Hypothalamus (tissue), 51 donors: ENCODE measurements around the gene MT1B.

Experiments
- DNase-seq, 51 donors: peaks; one replicate each; lab custom pipeline; 2025; lab: John Stamatoyannopoulos, UW

MT1B gene

GRCh38 chr16:56636616-56637413 is 14.9 kb upstream of the MT1B start:
- no peak for DNase-seq

DNA sequence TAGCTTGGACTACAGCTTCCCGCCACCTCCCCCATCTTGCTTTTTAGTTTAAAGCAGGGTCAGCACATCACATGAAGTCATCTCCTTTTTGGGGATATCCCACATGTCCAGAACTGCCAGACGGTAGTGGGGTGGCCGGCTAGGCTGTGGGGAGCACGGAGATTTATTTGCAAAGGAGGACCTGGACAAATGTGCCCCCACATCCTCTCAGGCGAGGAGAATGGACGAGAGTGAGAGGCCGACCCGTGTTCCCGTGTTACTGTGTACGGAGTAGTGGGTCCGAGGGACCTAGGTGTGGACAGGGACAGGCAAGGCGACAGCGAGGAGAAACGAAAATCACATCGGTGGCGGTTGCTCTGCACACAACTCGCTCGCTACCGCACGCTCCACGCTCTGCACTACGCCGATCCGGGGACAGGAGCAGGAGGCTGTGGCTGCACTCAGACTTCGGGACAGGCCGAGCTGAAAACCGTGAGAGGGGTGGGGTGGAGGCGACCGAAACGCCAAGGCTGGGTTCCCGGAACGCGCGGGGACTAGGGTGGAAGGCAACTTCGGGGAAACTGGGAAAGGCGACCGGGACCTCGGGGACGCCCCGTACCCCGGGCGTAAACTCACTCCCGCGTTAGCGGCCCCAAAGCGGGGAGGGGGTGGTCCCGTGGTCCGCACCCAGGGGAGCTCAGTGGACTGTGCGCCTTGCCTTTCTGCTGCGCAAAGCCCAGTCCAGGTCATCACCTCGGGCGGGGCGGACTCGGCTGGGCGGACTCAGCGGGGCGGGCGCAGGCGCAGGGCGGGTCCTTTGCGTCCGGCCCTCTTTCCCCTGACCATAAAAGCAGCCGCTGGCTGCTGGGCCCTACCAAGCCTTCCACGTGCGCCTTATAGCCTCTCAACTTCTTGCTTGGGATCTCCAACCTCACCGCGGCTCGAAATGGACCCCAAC is 13.6 kb upstream of the MT1B start, which contains the start of gene MT1A:
TSS of gene MT1A (plus strand) at position 853 of the 937 bp plus-strand sequence. CDS start at position 926, 73 bp downstream.
- peak in 27 of 51 donors; percentile 9 to 55 (median 40) for DNase-seq

DNA sequence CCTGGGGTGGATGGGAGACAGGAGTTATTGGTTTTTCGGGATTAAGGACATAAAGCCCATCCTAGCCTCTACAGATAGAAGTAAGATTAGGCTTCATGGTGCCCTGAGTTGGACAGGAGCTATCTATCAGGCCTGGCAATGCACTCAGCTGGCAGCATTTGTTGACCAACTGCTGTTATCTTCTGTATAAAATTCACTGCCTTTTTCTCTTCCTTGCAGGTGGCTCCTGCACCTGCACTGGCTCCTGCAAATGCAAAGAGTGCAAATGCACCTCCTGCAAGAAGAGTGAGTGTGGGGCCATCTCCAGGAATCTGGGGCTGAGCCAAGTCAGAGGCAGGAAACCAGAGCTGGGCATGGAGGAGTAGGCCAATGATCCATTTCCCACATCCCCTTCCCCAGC is 12.6 kb upstream of the MT1B start:
- DNase-seq: no peak

GRCh38 chr16:56640076-56640475 is 11.6 kb upstream of the MT1B start:
- no peak for DNase-seq

GRCh38 chr16:56641166-56641565 is 10.5 kb upstream of the MT1B start:
- DNase-seq: no peak

DNA sequence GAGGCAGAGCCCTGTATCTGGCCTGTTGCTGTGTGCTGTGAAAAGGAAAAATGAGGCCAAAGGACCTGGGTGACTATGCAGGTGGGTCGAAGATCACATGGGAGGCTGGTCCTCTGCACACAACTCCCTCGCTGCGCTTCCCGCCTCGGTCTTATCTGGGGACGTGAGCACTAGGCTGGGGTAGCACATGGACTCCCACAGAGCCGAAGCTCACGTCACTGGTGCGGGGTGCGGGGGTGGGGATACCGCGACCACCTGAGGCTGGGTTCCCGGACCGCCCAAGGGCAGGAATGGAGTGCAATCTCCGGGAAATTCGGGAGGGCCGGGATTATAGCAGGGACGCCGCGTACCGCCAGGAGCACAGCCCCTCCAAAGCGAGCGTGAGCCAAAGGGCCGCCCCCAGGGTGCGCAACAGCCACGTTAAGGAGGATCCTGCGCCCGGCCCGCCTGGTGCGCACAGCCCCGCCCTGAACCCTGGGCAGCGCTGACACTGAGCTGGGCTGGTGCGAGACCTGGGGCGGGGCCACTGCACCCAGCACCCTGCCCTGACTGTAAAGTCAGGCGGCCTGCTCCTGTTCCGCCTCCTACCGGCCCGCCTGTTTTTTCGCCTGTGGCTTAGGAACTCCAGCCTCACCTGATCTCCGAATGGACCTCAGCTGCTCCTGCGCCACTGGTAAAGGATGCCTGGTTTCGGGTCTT is 8.5 kb upstream of the MT1B start:
- DNase-seq: peak in 6 of 51 donors; percentile 10 to 20 (median 14)

GRCh38 chr16:56643833-56644232 is 7.9 kb upstream of the MT1B start:
- DNase-seq: no peak

DNA sequence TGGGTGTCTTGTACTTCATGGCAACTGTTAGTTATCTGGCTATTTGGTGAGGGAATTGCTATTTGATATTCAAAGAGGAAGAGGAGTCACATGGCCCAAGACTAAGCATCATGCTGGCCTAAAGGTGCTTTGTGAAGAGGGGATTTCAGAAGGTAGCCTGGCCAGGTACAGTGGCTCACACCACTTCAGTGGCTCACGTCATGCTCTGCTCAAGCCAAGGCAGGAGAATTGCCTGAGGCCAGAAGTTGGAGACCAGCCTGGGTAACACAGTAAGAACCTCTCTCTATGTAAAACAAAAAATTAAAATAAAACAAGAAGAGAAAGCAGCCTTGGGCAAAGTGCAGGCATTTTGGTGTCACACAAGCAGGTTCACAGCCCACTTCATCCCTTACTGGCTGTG is 6.4 kb upstream of the MT1B start:
- DNase-seq: no peak

- no peak for DNase-seq
These were observed 5.8 kb upstream of the MT1B start for GRCh38 chr16:56645838-56646237.

- no peak for DNase-seq
These were observed 3.9 kb upstream of the MT1B start for GRCh38 chr16:56647641-56648431.

DNA sequence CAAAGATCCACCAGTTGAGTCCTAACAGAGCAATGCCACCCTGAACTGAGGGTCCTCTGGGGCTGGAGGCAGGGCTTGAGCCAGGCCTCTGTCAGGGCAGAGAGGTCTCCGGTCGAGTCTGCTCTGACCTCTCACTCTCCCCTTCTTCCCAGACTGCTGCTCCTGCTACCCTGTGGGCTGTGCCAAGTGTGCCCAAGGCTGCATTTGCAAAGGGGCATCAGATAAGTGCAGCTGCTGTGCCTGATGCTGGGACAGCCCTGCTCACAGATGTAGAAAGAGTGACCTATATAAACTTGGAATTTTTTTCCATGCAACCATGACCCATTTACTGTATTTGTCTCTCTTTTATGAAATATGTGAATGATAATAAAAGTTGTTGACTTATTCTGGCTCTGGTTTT is 2.4 kb upstream of the MT1B start:
- DNase-seq: no peak

DNA sequence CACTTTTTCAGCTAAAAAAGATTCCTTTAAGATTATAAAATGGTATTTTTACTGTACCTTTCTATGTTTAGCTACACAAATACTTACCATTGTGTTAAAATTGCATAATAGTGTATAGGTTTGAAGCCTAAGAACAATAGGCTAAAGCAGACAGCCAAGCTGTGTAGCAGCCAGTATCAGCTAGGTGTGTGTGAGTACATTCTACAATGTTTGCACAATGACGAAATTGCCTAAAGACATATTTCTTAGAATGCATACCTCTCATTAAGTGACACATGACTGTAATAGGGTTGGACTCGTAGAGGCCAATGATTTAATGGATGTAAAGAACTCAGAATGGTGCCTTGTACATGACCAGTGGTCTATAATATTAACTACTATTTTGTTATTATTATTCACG is 1.9 kb upstream of the MT1B start:
- DNase-seq: no peak

DNA sequence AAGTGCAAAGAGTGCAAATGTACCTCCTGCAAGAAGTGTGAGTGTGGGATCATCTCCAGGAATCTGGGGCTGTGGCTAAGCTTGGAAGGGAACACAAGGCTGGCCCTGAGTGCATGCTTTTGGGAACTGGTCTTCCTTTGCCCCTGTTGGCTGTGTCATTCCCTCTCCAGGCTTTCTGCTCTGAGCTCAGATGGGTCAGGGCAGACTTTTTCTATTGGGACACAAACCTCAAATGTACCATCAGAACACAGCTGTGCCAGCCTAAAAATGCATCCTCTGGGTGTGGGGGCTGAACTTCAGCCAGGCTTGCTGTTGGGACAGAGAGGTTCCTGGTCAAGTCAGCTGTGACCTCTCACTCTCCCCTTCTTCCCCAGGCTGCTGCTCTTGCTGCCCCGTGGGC is 914 bp downstream of the MT1B start:
- no peak for DNase-seq

- no peak for DNase-seq
These were observed 1.5 kb downstream of the MT1B start for GRCh38 chr16:56653218-56653617.

DNA sequence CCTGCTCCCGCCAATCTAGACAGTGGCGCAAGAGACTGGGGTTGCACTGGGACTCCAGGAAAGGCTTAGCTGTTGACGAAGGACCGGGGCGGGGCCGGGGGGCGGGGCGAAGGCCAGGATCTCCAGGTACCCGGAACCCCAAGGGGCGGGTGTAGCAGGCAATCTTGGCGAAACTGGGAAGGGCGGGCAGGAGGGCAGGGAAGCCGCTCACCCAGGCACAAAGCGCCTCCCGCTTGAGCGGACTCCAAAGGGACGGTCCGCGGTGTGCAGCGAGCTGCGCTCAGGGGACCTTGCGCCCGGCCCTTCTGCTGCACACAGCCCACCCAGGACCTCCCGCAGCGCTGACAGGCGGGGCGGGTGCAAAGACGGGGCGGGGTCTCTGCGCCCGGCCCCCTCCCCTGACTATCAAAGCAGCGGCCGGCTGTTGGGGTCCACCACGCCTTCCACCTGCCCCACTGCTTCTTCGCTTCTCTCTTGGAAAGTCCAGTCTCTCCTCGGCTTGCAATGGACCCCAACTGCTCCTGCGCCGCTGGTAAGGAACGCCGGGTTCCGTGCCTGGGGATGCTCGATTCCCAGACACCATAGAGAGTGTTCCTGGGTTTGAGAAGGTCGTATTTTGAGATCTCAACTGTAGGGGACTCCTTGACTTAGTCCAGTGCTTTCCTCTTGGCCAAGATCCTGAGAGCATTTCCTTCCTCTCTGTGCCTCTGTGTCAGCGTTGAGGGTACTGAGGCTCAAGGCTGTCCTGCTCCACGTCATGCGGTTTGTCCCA is 6.1 kb downstream of the MT1B start, which contains the start of gene MT1F:
TSS of gene MT1F (plus strand) at position 405 of the 772 bp plus-strand sequence. CDS start at position 505, 100 bp downstream.
- peak in 32 of 51 donors; percentile 7 to 73 (median 48) for DNase-seq

DNA sequence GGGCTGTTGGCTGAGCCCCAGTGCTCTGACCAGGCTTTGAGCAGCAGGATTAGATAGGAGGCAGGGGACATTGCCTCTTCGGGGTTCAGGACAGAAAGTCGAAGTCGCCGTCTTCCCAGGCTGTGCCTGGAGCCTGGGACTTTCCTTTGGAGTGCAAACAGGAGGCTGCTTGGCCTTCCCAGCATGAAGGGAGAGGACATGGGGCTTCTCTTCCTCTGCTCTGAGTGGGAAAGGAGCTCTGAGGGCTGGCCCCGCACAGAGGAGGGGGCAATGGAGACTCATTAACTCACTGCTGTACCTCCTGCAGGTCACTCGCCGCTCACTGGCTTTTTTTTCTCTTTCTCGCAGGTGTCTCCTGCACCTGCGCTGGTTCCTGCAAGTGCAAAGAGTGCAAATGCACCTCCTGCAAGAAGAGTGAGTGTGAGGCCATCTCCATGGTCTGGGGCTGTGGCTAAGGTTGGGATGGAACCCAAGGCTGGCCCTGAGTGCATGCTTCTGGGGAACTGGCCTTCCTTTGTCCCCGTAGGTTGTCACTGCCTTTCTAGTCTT is 6.7 kb downstream of the MT1B start:
- peak in 6 of 51 donors; percentile 14 to 39 (median 24) for DNase-seq

GRCh38 chr16:56662357-56663354 is 11.0 kb downstream of the MT1B start:
- peak in 2 of 51 donors; percentile 8 to 36 for DNase-seq

GRCh38 chr16:56664506-56664905 is 12.8 kb downstream of the MT1B start:
- DNase-seq: no peak
